H1 (cell line): ENCODE data around the gene TIMELESS. TPM values are rescaled to one million over a fixed set of nuclear protein-coding genes. Genes with fewer than 3 reads are reported as not detected.

ENCODE experiments used
- CTCF ChIA-PET: fragments of 300-600 bp; sonication (Branson Sonifier 250); formaldehyde crosslinking; loops from one replicate; lab custom pipeline; 2021; ENCODE audit not compliant: partially characterized antibody; lab: Charles Lee
- POLR2A ChIA-PET: fragments of 300-600 bp; sonication (Branson Sonifier 250); formaldehyde crosslinking; loops from one replicate; lab custom pipeline; 2021; ENCODE audit warnings: inconsistent platforms; ENCODE audit not compliant: partially characterized antibody; lab: Charles Lee
- DNase-seq, 2 experiments: peaks; one replicate each; pipeline versions ENCODE4 v3.0.0 to v3.0.0-alpha.2; 2010 to 2022; ENCODE audit warnings: low spot score in 2 of 2, low read depth in 1 of 2, mixed read lengths in 1 of 2
- FAIRE-seq: peaks from 2 replicates; lab custom pipeline; 2011; peaks lifted over from hg19 to GRCh38; lab: Jason Lieb, UNC
- H2AFZ ChIP-seq: 2 replicates; pipeline ENCODE4 v1.8.1; 2012; ENCODE audit warnings: low read length, inconsistent platforms
- H2AK5ac ChIP-seq: 2 replicates; pipeline ENCODE4 v1.6.1; 2013; ENCODE audit warnings: low read depth, low read length
- H2BK120ac ChIP-seq: replicated peaks from 2 replicates; pipeline ENCODE3; 2013; ENCODE audit warnings: low read depth, low read length, inconsistent platforms
- H2BK12ac ChIP-seq: 2 replicates; pipeline ENCODE4 v1.6.1; 2013; ENCODE audit warnings: low read depth, low read length
- H2BK15ac ChIP-seq: 2 replicates; pipeline ENCODE4 v1.6.1; 2013; ENCODE audit warnings: low read length
- H2BK20ac ChIP-seq: 2 replicates; pipeline ENCODE4 v1.6.1; 2013; ENCODE audit warnings: low read length
- H2BK5ac ChIP-seq: 2 replicates; pipeline ENCODE4 v1.6.1; 2013; ENCODE audit warnings: low read depth, low read length
- H3K14ac ChIP-seq: 2 replicates; pipeline ENCODE4 v1.6.1; 2013; ENCODE audit warnings: inconsistent platforms; ENCODE audit not compliant: insufficient read length
- H3K18ac ChIP-seq: 2 replicates; pipeline ENCODE4 v1.6.1; 2013; ENCODE audit warnings: low read length; ENCODE audit errors: extremely low read depth
- H3K23ac ChIP-seq: 2 replicates; pipeline ENCODE4 v1.6.1; 2013; ENCODE audit warnings: inconsistent platforms; ENCODE audit not compliant: insufficient read length
- H3K23me2 ChIP-seq: 2 replicates; pipeline ENCODE4 v1.6.1; 2013; ENCODE audit warnings: low read depth, low read length
- H3K27ac ChIP-seq: 2 replicates; pipeline ENCODE4 v1.6.1; 2011; ENCODE audit warnings: low read depth, low read length, inconsistent platforms
- H3K27me3 ChIP-seq, 4 experiments: replicated peaks in 1 of 4; 1 replicate in 1 of 4; 2 replicates in 3 of 4; pipeline versions ENCODE4 v1.6.1 to v1.8.1; 2011 to 2013; ENCODE audit warnings: low read length in 3 of 4, mild to moderate bottlenecking in 3 of 4, inconsistent platforms in 2 of 4, mixed read lengths in 2 of 4, moderate library complexity in 1 of 4; ENCODE audit not compliant: control insufficient read depth in 3 of 4, insufficient read depth in 3 of 4; ENCODE audit errors: extremely low read depth in 1 of 4
- H3K36me3 ChIP-seq, 4 experiments: 2 replicates each; pipeline versions ENCODE4 v1.6.1 to v1.8.1; 2011 to 2013; ENCODE audit warnings: mild to moderate bottlenecking in 4 of 4, low read length in 3 of 4, moderate library complexity in 2 of 4, control low read depth in 1 of 4, inconsistent platforms in 1 of 4; ENCODE audit not compliant: insufficient read depth in 4 of 4, control insufficient read depth in 2 of 4
- H3K4ac ChIP-seq: replicated peaks from 2 replicates; pipeline ENCODE3; 2013; ENCODE audit warnings: low read length, low read depth, mixed read lengths, inconsistent platforms; ENCODE audit not compliant: insufficient read length
- H3K4me1 ChIP-seq, 4 experiments: replicated peaks in 1 of 4; 1 replicate in 1 of 4; 2 replicates in 3 of 4; pipeline versions ENCODE4 v1.6.1 to v1.8.1; 2011 to 2013; ENCODE audit warnings: low read length in 3 of 4, inconsistent platforms in 2 of 4, mixed read lengths in 1 of 4; ENCODE audit not compliant: insufficient read depth in 4 of 4, control insufficient read depth in 3 of 4
- H3K4me2 ChIP-seq, 2 experiments: 2 replicates each; pipeline versions ENCODE4 v1.6.1 to v1.8.1; 2011 to 2013; ENCODE audit warnings: low read depth in 2 of 2, low read length in 2 of 2, control low read depth in 1 of 2, inconsistent platforms in 1 of 2, mild to moderate bottlenecking in 1 of 2; ENCODE audit not compliant: insufficient read depth in 1 of 2
- H3K4me3 ChIP-seq, 4 experiments: fragments of 200-600, 300-600 bp in 1 of 4; sonication (generic), shearing (Covaris generic), sonication (Bioruptor Twin) in 1 of 4; 2 replicates each; pipeline versions ENCODE4 v1.5.1 to v1.8.1; 2011 to 2016; ENCODE audit warnings: low read length in 4 of 4, low read depth in 3 of 4, control low read depth in 2 of 4, inconsistent platforms in 2 of 4, mild to moderate bottlenecking in 2 of 4, mixed read lengths in 1 of 4, moderate library complexity in 1 of 4; ENCODE audit not compliant: insufficient read depth in 2 of 4; ENCODE audit errors: extremely low read depth in 1 of 4
- H3K56ac ChIP-seq: replicated peaks from 2 replicates; pipeline ENCODE3; 2013; ENCODE audit warnings: low read depth, mild to moderate bottlenecking, mixed read lengths, low read length, inconsistent platforms; ENCODE audit not compliant: insufficient read length
- H3K79me1 ChIP-seq: 2 replicates; pipeline ENCODE4 v1.6.1; 2013; ENCODE audit warnings: low read depth, low read length, control low read depth
- H3K79me2 ChIP-seq, 2 experiments: 2 replicates each; pipeline versions ENCODE4 v1.6.1 to v1.8.1; 2012 to 2013; ENCODE audit warnings: low read length in 2 of 2, mild to moderate bottlenecking in 2 of 2, inconsistent platforms in 1 of 2; ENCODE audit not compliant: insufficient read depth in 2 of 2, control insufficient read depth in 1 of 2
- H3K9ac ChIP-seq, 4 experiments: replicated peaks in 1 of 4; 1 replicate in 1 of 4; 2 replicates in 3 of 4; pipeline versions ENCODE4 v1.6.1 to v1.8.1; 2011 to 2013; ENCODE audit warnings: low read depth in 3 of 4, low read length in 3 of 4, control low read depth in 2 of 4, mild to moderate bottlenecking in 2 of 4, moderate library complexity in 2 of 4, inconsistent platforms in 1 of 4; ENCODE audit errors: extremely low read depth in 1 of 4
- H3K9me3 ChIP-seq, 2 experiments: 2 replicates each; pipeline versions ENCODE4 v1.6.1 to v1.8.1; 2012 to 2013; ENCODE audit warnings: mild to moderate bottlenecking in 2 of 2, moderate library complexity in 2 of 2, control low read depth in 1 of 2, inconsistent platforms in 1 of 2, low read depth in 1 of 2, low read length in 1 of 2, mixed read lengths in 1 of 2; ENCODE audit not compliant: insufficient read depth in 2 of 2
- H4K20me1 ChIP-seq, 2 experiments: replicated peaks in 1 of 2; 2 replicates each; pipeline versions ENCODE3 to v1.8.1; 2011 to 2013; ENCODE audit warnings: inconsistent platforms in 2 of 2, low read length in 2 of 2, mild to moderate bottlenecking in 1 of 2; ENCODE audit not compliant: insufficient read depth in 2 of 2, control insufficient read depth in 1 of 2
- H4K5ac ChIP-seq: 2 replicates; pipeline ENCODE4 v1.6.1; 2013; ENCODE audit warnings: low read length, low read depth, mixed read lengths, inconsistent platforms; ENCODE audit not compliant: insufficient read length
- H4K8ac ChIP-seq: 2 replicates; pipeline ENCODE4 v1.8.0; 2013; ENCODE audit warnings: mild to moderate bottlenecking, moderate library complexity, low read length, inconsistent platforms; ENCODE audit not compliant: insufficient read depth; ENCODE audit errors: extremely low read depth
- H4K91ac ChIP-seq: replicated peaks from 2 replicates; pipeline ENCODE3; 2013; ENCODE audit warnings: low read length, mixed read lengths, inconsistent platforms; ENCODE audit not compliant: insufficient read length
- ASH2L ChIP-seq: fragments of 200-600, 300-600 bp; sonication (generic); IDR thresholded peaks from one replicate; pipeline ENCODE4 v1.7.1; 2017; ENCODE audit warnings: low read length
- CBX5 ChIP-seq: fragments of 300-800, 300-1000 bp; sonication (generic); IDR thresholded peaks from 2 replicates; pipeline ENCODE4 v1.7.1; 2016; ENCODE audit warnings: antibody characterized with exemption, low read length, low read depth
- EGR1 ChIP-seq: IDR thresholded peaks from 2 replicates; pipeline ENCODE4 v1.6.1; 2011; ENCODE audit warnings: low read depth, low read length, borderline replicate concordance
- WGBS, 2 experiments: shearing (Covaris generic) in 1 of 2; methylation state at CpG; one replicate each; pipeline versions ENCODE4 v1.1.6 to v1.1.7; 2013 to 2015; ENCODE audit warnings: low lambda C conversion rate in 2 of 2, mixed read lengths in 2 of 2, inconsistent platforms in 1 of 2, low coverage in 1 of 2, missing lambda C conversion rate in 1 of 2; ENCODE audit not compliant: insufficient replicate concordance in 2 of 2, insufficient coverage in 1 of 2, insufficient read length in 1 of 2; ENCODE audit errors: extremely low coverage in 1 of 2, missing lambda C conversion rate in 1 of 2; 5-methylcytosine and 5-hydroxymethylcytosine counted together
- polyA plus RNA-seq, 7 experiments: library from polyadenylated mRNA; depleted of rRNA in 3 of 7; stranded (reverse) in 5 of 7; unstranded in 2 of 7; fragments of >200 nt in 5 of 7; fragments of 200-250 nt in 2 of 7; gene quantifications; 1 replicate in 5 of 7; 2 replicates in 1 of 7; 4 replicates in 1 of 7; pipeline versions ENCODE4 v1.2.1 to v1.2.3, GENCODE V29; 2011 to 2013; ENCODE audit warnings: missing spikeins in 2 of 7, mixed read lengths in 2 of 7
- total RNA-seq: library from RNA; stranded (reverse); fragmentation: NEBNext Ultra II Directional; extraction: Animal tissue kit (Norgen Biotek cat#: 25700); gene quantifications from 2 replicates; pipeline ENCODE4 v1.2.1, GENCODE V29; 2021

TIMELESS gene
- total and polyA plus RNA-seq, 2 of the 8 experiments (the other 6 are each of a cell fraction or from before 2014, with no cell fraction given), result 17.1 to 86.7 TPM

DNA sequence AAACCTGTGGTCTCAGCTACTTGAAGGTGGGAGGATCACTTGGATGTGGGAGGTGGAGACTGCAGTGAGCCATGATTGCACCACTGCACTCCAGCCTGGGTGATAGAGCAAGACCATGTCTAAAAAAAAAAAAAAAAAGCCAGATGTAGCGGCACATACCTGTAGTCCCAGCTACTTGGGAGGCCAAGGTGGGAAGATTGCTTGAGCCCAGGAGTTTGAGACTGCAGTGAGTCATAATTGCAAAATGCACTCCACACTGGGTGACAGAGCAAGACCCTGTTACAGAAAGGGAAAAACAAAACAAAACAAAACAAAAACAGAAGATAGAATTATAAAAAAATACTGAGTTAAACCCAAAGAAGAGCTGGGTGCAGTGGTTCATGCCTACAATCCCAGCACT lies 57.5 kb downstream of the TIMELESS start:
- no peak for FAIRE-seq
- Histone ChIP-seq H2BK5ac (no peak overlapping the region), H4K91ac (no peak overlapping the region), H3K23me2 (no peaks in the 10 kb centered on the region), H3K79me1 (no peaks in the 10 kb centered on the region), H3K23ac (no peak overlapping the region), H3K9me3 (no peaks in the 10 kb centered on the region), H2BK12ac (no peak overlapping the region), H3K14ac (no peak overlapping the region), H2BK120ac (no peak overlapping the region), H3K4ac (no peak overlapping the region), H4K8ac (no peak overlapping the region), H3K27ac (no peak overlapping the region), H3K79me2 (no peaks in the 10 kb centered on the region), H2AK5ac (no peak overlapping the region)
- TF ChIP-seq ASH2L (no peak), EGR1 (no peak), CBX5 (no peak)
- TF ChIP-seq, all 59 proteins: peak for 0
- no peak overlapping the region for H3K56ac ChIP-seq
- H3K36me3 ChIP-seq, result no peaks in the 10 kb centered on the region
- WGBS, 2 experiments, result no CpG with 5 or more reads among the region's 1 CpG
- no peak overlapping the region for H2AFZ ChIP-seq
- ChIA-PET CTCF (interaction anchor here (1.4 to 1.6 kb wide), 2 partner anchors 14 to 21 kb away, joined by 3 to 4 read pairs; no protein-coding TSS in a partner anchor), POLR2A (interaction anchor here (0.9 kb wide), 1 partner anchor 31 kb away, joined by 3 read pairs; the partner anchor contains the start of gene STAT2)
- H2BK20ac ChIP-seq, result no peak overlapping the region
- no peak overlapping the region for H2BK15ac ChIP-seq
- no peaks in the 10 kb centered on the region for H3K27me3 ChIP-seq
- no peak overlapping the region for H3K18ac ChIP-seq
- H3K4me1 ChIP-seq, result peaks cover 0 to 3% (median 0%) of the 10 kb centered on the region in 4 experiments; a peak in 1 of 7 replicates
- no peak for DNase-seq
- no peak overlapping the region for H3K4me2 ChIP-seq
- no peak overlapping the region for H4K5ac ChIP-seq
- no peak overlapping the region for H3K9ac ChIP-seq
- H3K4me3 ChIP-seq, result no peak overlapping the region
- H4K20me1 ChIP-seq, result no peaks in the 10 kb centered on the region
